HepG2 (cell line): ENCODE results near the gene FZD4. TPM values are rescaled to one million over a fixed set of nuclear protein-coding genes. Genes with fewer than 3 reads are reported as not detected.

Experiments used
- ARID4A ChIP-seq: sonication (generic); formaldehyde crosslinking; IDR thresholded peaks from 2 replicates; pipeline ENCODE4 v1.5.0; 2020; ENCODE audit warnings: mild to moderate bottlenecking, missing genetic modification reagents, borderline replicate concordance
- ETS1 ChIP-seq: sonication (generic); formaldehyde crosslinking; IDR thresholded peaks from 2 replicates; pipeline ENCODE4 v1.4.0; 2020; ENCODE audit warnings: missing genetic modification reagents
- HNRNPL ChIP-seq: fragments of 200-400 bp; formaldehyde crosslinking; IDR thresholded peaks from 2 replicates; pipeline ENCODE4 v1.6.1; 2017; ENCODE audit warnings: mild to moderate bottlenecking, low read depth, low read length
- IRF1 ChIP-seq: sonication (generic); formaldehyde crosslinking; IDR thresholded peaks from 2 replicates; pipeline ENCODE4 v1.4.0; 2020; ENCODE audit warnings: low read depth, mild to moderate bottlenecking, missing genetic modification reagents
- JUNB ChIP-seq: sonication (generic); formaldehyde crosslinking; IDR thresholded peaks from 2 replicates; pipeline ENCODE4 v1.8.0; 2022; ENCODE audit warnings: missing genetic modification reagents, mild to moderate bottlenecking, borderline replicate concordance
- KLF9 ChIP-seq: IDR thresholded peaks from 2 replicates; pipeline ENCODE4 v1.6.1; 2016; ENCODE audit warnings: low read depth
- NFIB ChIP-seq: sonication (generic); formaldehyde crosslinking; IDR thresholded peaks from 2 replicates; pipeline ENCODE4 v1.9.0; 2021; ENCODE audit warnings: missing genetic modification reagents, mild to moderate bottlenecking, borderline replicate concordance
- POGZ ChIP-seq: sonication (generic); formaldehyde crosslinking; IDR thresholded peaks from 2 replicates; pipeline ENCODE4 v1.4.0; 2020; ENCODE audit warnings: mild to moderate bottlenecking, missing genetic modification reagents
- REPIN1 ChIP-seq: sonication (generic); formaldehyde crosslinking; IDR thresholded peaks from 2 replicates; pipeline ENCODE4 v1.8.0; 2022; ENCODE audit warnings: missing genetic modification reagents, low read depth, mild to moderate bottlenecking, borderline replicate concordance
- THAP11 ChIP-seq: IDR thresholded peaks from 2 replicates; pipeline ENCODE4 v1.6.1; 2016; ENCODE audit warnings: missing biosample characterization, missing genetic modification reagents
- ZBTB49 ChIP-seq: sonication (generic); formaldehyde crosslinking; IDR thresholded peaks from 2 replicates; pipeline ENCODE4 v1.4.0; 2020; ENCODE audit warnings: missing genetic modification reagents, borderline replicate concordance
- ZMAT5 ChIP-seq: sonication (generic); formaldehyde crosslinking; IDR thresholded peaks from 2 replicates; pipeline ENCODE4 v1.5.0; 2020; ENCODE audit warnings: mild to moderate bottlenecking, low read depth, missing genetic modification reagents, borderline replicate concordance
- ZNF441 ChIP-seq: sonication (generic); formaldehyde crosslinking; IDR thresholded peaks from 2 replicates; pipeline ENCODE4 v1.7.0; 2021; ENCODE audit warnings: missing genetic modification reagents, borderline replicate concordance
- ZNF451 ChIP-seq: sonication (generic); formaldehyde crosslinking; IDR thresholded peaks from 2 replicates; pipeline ENCODE4 v1.5.0; 2020; ENCODE audit warnings: mild to moderate bottlenecking, missing genetic modification reagents
- ZNF557 ChIP-seq: sonication (generic); formaldehyde crosslinking; IDR thresholded peaks from 2 replicates; pipeline ENCODE4 v1.4.0; 2020; ENCODE audit warnings: missing genetic modification reagents
- ZNF644 ChIP-seq: IDR thresholded peaks from 2 replicates; pipeline ENCODE4 v1.6.1; 2016; ENCODE audit warnings: low read depth
- ZNF691 ChIP-seq: sonication (generic); formaldehyde crosslinking; IDR thresholded peaks from 2 replicates; pipeline ENCODE4 v1.4.0; 2020; ENCODE audit warnings: missing genetic modification reagents, low read depth, mild to moderate bottlenecking, borderline replicate concordance
- ZNF773 ChIP-seq: sonication (generic); formaldehyde crosslinking; IDR thresholded peaks from 2 replicates; pipeline ENCODE4 v1.4.0; 2020; ENCODE audit warnings: missing genetic modification reagents, borderline replicate concordance
- polyA plus RNA-seq, 8 experiments: library from polyadenylated mRNA; depleted of rRNA in 3 of 8; stranded (reverse) in 7 of 8; unstranded in 1 of 8; fragments of >200 nt; fragmentation: Illumina TruSeq in 4 of 8; extraction: Trizol in 4 of 8; gene quantifications; 2 replicates each; pipeline versions ENCODE4 v1.2.1 to v1.2.3, GENCODE V29; 2011 to 2016; ENCODE audit warnings: low read depth in 4 of 8, missing spikeins in 1 of 8, mixed read lengths in 1 of 8; ENCODE audit not compliant: insufficient read depth in 1 of 8
- total RNA-seq, 5 experiments: library from RNA; depleted of rRNA; stranded (reverse); fragments of >200 nt; fragmentation: Illumina TruSeq; extraction: Trizol; gene quantifications; 2 replicates each; pipeline ENCODE4 v1.2.3, GENCODE V29; 2016; ENCODE audit warnings: low read depth in 1 of 5

Gene FZD4
- total and polyA plus RNA-seq, 2 of the 13 experiments (the other 11 are each of a cell fraction or from before 2014, with no cell fraction given), result 46.5 to 70.4 TPM

GRCh38 chr11:86955361-86956120 lies at the start of gene FZD4 (continued):
- TF ChIP-seq IRF1 (CRISPR knock-in tag) (no peak), ZNF644 (no peak), ZNF557 (CRISPR knock-in tag) (no peak), NFIB (CRISPR knock-in tag) (no peak), ZMAT5 (CRISPR knock-in tag) (no peak), ETS1 (no peak), ZNF773 (CRISPR knock-in tag) (no peak; the same call in 1 of the 2 replicates), REPIN1 (CRISPR knock-in tag) (0 out of 2 replicates have a peak, but pooled peaks have one; percentile 37), KLF9 (CRISPR knock-in tag) (no peak; the same call in 1 of the 2 replicates), ZBTB49 (CRISPR knock-in tag) (0 out of 2 replicates have a peak, but pooled peaks have one; percentile 50), ZNF691 (CRISPR knock-in tag) (no peak; the same call in 1 of the 2 replicates), JUNB (no peak; the same call in 1 of the 2 replicates), ARID4A (CRISPR knock-in tag) (peak; percentile 58; the same call in 1 of the 2 replicates), ZNF451 (CRISPR knock-in tag) (no peak), HNRNPL (no peak), ZNF441 (no peak; the same call in 1 of the 2 replicates), THAP11 (CRISPR knock-in tag) (peak; percentile 41; the same call in 1 of the 2 replicates), POGZ (peak; percentile 57)
